KBM-7 (cell line): ENCODE measurements around the gene SYCP2L.
"Not testable (repeated sequence)": the region's sequence is repeated elsewhere in the genome, so short reads cannot be mapped to it uniquely, and the experiment has no call there.

Experiments used
- DNase-seq: peaks from one replicate; pipeline ENCODE4 v3.0.0-alpha.2; 2015
- in situ Hi-C: fragments of 300-500 bp; cut with MboI; formaldehyde crosslinking; loops from 2 replicates; pipeline ENCODE4 v1.14.3; 2020; ENCODE audit warnings: low sequenced_read_pairs, low pct_unique_long_range_greater_than_20kb, mixed read lengths

The SYCP2L gene

GRCh38 chr6:10947966-10948365, 61.1 kb downstream of the SYCP2L start:
- no peak for DNase-seq
- in situ Hi-C loops: no loop called here

GRCh38 chr6:10949579-10950490, 63.0 kb downstream of the SYCP2L start:
- in situ Hi-C loops: no loop called here
- DNase-seq: no peak

GRCh38 chr6:10951675-10952282, 64.9 kb downstream of the SYCP2L start:
- DNase-seq: peak; percentile 42
- in situ Hi-C loops: no loop called here

- in situ Hi-C loops: no loop called here
- peak; percentile 83 for DNase-seq
These were observed 67.7 kb downstream of the SYCP2L start for GRCh38 chr6:10954590-10955010.

- in situ Hi-C loops: no loop called here
- DNase-seq: no peak
These were observed 69.9 kb downstream of the SYCP2L start for GRCh38 chr6:10956776-10957175.

GRCh38 chr6:10957414-10957886, 70.6 kb downstream of the SYCP2L start:
- in situ Hi-C loops: no loop called here
- DNase-seq: no peak

- in situ Hi-C loops: no loop called here
- DNase-seq: no peak
These were observed 73.3 kb downstream of the SYCP2L start for GRCh38 chr6:10960171-10960570.

- no peak for DNase-seq
- in situ Hi-C loops: no loop called here
These were observed 75.0 kb downstream of the SYCP2L start for GRCh38 chr6:10961837-10962236.

- in situ Hi-C loops: no loop called here
These were observed 75.8 kb downstream of the SYCP2L start for GRCh38 chr6:10962673-10963072.

GRCh38 chr6:10963113-10963512, 76.3 kb downstream of the SYCP2L start:
- no peak for DNase-seq
- in situ Hi-C loops: no loop called here

More at GRCh38 chr6:10962673-10963072, 75.8 kb downstream of the SYCP2L start:
- no peak for DNase-seq

GRCh38 chr6:10964684-10965083, 77.8 kb downstream of the SYCP2L start:
- in situ Hi-C loops: no loop called here
- DNase-seq: no peak

- DNase-seq: no peak
- in situ Hi-C loops: no loop called here
These were observed 81.9 kb downstream of the SYCP2L start for GRCh38 chr6:10968776-10969175.

GRCh38 chr6:10970731-10971130, 83.9 kb downstream of the SYCP2L start:
- in situ Hi-C loops: no loop called here
- no peak for DNase-seq

GRCh38 chr6:10972196-10972595, 85.3 kb downstream of the SYCP2L start:
- in situ Hi-C loops: no loop called here
- DNase-seq: no peak

GRCh38 chr6:10976571-10976970, 89.7 kb downstream of the SYCP2L start:
- no peak for DNase-seq
- in situ Hi-C loops: no loop called here

- in situ Hi-C loops: no loop called here
- no peak for DNase-seq
These were observed 90.5 kb downstream of the SYCP2L start for GRCh38 chr6:10977231-10977968.

- in situ Hi-C loops: no loop called here
- DNase-seq: no peak
These were observed 92.8 kb downstream of the SYCP2L start for GRCh38 chr6:10979603-10980002.

GRCh38 chr6:10981409-10981808, 94.6 kb downstream of the SYCP2L start:
- in situ Hi-C loops: no loop called here
- DNase-seq: no peak

GRCh38 chr6:10984959-10985358, 98.1 kb downstream of the SYCP2L start:
- in situ Hi-C loops: not testable (repeated sequence)

GRCh38 chr6:10989587-10989986, 102.7 kb downstream of the SYCP2L start:
- in situ Hi-C loops: no loop called here
- DNase-seq: no peak

More at GRCh38 chr6:10984959-10985358, 98.1 kb downstream of the SYCP2L start:
- DNase-seq: not testable (repeated sequence)
